ENCODE results near the gene C1orf198. TPM values are rescaled to one million over a fixed set of nuclear protein-coding genes. Genes with fewer than 3 reads are reported as not detected.

C1orf198 gene
- total and polyA plus RNA-seq, 2 of the 4 experiments (the other 2 are of a cell fraction) = 67.4 to 76.2 TPM

DNA sequence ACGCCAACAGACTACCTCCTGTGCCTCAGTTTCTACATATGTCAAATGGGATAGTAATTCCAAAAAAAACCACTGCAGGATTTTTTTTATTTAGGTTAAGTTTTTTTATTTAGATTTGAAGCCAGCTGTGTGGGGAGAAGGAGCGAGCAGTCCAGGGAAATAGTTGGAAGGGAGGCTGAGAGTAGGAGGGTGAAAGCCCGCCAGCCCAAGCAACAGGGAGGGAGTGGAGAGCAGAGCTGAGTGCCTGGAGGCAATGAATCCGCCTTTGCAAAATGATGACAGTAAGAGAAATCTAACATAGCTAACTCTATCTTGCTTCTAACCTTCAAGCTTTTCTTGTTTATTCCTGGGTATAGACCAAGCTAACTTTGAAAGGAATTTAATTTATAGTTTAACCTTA is 15.6 kb upstream of the C1orf198 start:
- WGBS, 2 experiments (ENCODE audit: extremely low coverage in 2 of 2, insufficient read length in 1 of 2) = 20% methylated on average over 1 of the region's 4 CpGs; no CpG with 5 or more reads in 1 of the 2 experiments
- no peak overlapping the region for H4K91ac ChIP-seq (ENCODE audit: insufficient read depth, low read depth, low read length)
- H3K27me3 ChIP-seq (ENCODE audit: control insufficient read depth, insufficient read depth, low read length) = no peaks in the 10 kb centered on the region
- H2BK20ac ChIP-seq (ENCODE audit: low read depth, low read length) = no peak overlapping the region
- intact Hi-C loops (cut with micrococcal nuclease) = no loop called here
- BruUV-seq (replicated peaks) = no TSS peak
- no peak overlapping the region for H3K9ac ChIP-seq (ENCODE audit: low read depth, low read length)
- no peak overlapping the region for H3K4me2 ChIP-seq (ENCODE audit: low read depth, low read length)
- in situ Hi-C loops (cut with MboI; ENCODE audit: low sequenced_read_pairs) = no loop called here
- H3K18ac ChIP-seq (ENCODE audit: low read depth, low read length) = no peak overlapping the region
- H2AFZ ChIP-seq (replicated peaks; ENCODE audit: low read length, poor library complexity) = no peak overlapping the region
- POLR2A ChIA-PET (ENCODE audit: unreplicated experiment) = no interaction called here
- no peak overlapping the region for H2BK15ac ChIP-seq (ENCODE audit: low read depth, low read length)
- H3K4me3 ChIP-seq (ENCODE audit: insufficient read depth, low read depth, low read length) = no peak overlapping the region
- H4K20me1 ChIP-seq (ENCODE audit: insufficient read depth, low read length) = no peaks in the 10 kb centered on the region
- H3K4me1 ChIP-seq (ENCODE audit: control insufficient read depth, insufficient read depth, low read length) = peaks cover 11% of the 10 kb centered on the region; the same call in 1 of the 2 replicates
- no peak overlapping the region for H3K27ac ChIP-seq (ENCODE audit: insufficient read depth, low read length)
- CTCF ChIA-PET = no interaction called here
- no peak overlapping the region for H3K56ac ChIP-seq (ENCODE audit: extremely low read depth, insufficient read depth, low read length)
- ATAC-seq (ENCODE audit: low read depth) = peak; percentile 52; the same call in 1 of the 2 replicates
- no peak overlapping the region for H3K23ac ChIP-seq (ENCODE audit: low read depth, low read length)
- H3K9me1 ChIP-seq (ENCODE audit: insufficient read depth, low read length) = peaks cover 4% of the 10 kb centered on the region; the same call in 1 of the 2 replicates
- no peak for DNase-seq
- no peak overlapping the region for H2AK5ac ChIP-seq (ENCODE audit: low read depth, low read length)
- H3K9me3 ChIP-seq (ENCODE audit: control insufficient read depth, insufficient read depth, low read length) = peaks cover 9% of the 10 kb centered on the region
- no peak overlapping the region for H2AK9ac ChIP-seq (replicated peaks; ENCODE audit: low read depth, low read length, poor library complexity)
- no peak overlapping the region for H3K4ac ChIP-seq (ENCODE audit: low read depth, low read length)
- H2BK120ac ChIP-seq (ENCODE audit: low read depth, low read length) = no peak overlapping the region
- TF ChIP-seq, protein P1, sequence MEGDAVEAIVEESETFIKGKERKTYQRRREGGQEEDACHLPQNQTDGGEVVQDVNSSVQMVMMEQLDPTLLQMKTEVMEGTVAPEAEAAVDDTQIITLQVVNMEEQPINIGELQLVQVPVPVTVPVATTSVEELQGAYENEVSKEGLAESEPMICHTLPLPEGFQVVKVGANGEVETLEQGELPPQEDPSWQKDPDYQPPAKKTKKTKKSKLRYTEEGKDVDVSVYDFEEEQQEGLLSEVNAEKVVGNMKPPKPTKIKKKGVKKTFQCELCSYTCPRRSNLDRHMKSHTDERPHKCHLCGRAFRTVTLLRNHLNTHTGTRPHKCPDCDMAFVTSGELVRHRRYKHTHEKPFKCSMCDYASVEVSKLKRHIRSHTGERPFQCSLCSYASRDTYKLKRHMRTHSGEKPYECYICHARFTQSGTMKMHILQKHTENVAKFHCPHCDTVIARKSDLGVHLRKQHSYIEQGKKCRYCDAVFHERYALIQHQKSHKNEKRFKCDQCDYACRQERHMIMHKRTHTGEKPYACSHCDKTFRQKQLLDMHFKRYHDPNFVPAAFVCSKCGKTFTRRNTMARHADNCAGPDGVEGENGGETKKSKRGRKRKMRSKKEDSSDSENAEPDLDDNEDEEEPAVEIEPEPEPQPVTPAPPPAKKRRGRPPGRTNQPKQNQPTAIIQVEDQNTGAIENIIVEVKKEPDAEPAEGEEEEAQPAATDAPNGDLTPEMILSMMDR (conservative IDR thresholded peaks at IDR 0.05; ENCODE audit: low read depth, low read length) = no peak
- TF ChIP-seq NFE2L2 (IDR thresholded peaks at IDR 0.05; ENCODE audit: low read depth, low read length) (no peak), CHD1 (IDR thresholded peaks at IDR 0.05; ENCODE audit: low read depth, low read length) (no peak), MAZ (IDR thresholded peaks at IDR 0.05; ENCODE audit: borderline replicate concordance, low read depth, low read length) (no peak), MXI1 (IDR thresholded peaks at IDR 0.05; ENCODE audit: borderline replicate concordance, low read depth, low read length) (no peak), SMC3 (IDR thresholded peaks at IDR 0.05; ENCODE audit: low read depth, low read length) (no peak), BHLHE40 (IDR thresholded peaks at IDR 0.05; ENCODE audit: low read depth, low read length) (no peak), POLR2A (IDR thresholded peaks at IDR 0.05; ENCODE audit: low read depth, low read length) (no peak), MAFK (IDR thresholded peaks at IDR 0.05; ENCODE audit: low read depth, low read length) (no peak), FOS (IDR thresholded peaks at IDR 0.05; ENCODE audit: low read depth, low read length) (no peak), RFX5 (IDR thresholded peaks at IDR 0.05; ENCODE audit: low read depth, low read length) (no peak)
- TF ChIP-seq, protein P2, sequence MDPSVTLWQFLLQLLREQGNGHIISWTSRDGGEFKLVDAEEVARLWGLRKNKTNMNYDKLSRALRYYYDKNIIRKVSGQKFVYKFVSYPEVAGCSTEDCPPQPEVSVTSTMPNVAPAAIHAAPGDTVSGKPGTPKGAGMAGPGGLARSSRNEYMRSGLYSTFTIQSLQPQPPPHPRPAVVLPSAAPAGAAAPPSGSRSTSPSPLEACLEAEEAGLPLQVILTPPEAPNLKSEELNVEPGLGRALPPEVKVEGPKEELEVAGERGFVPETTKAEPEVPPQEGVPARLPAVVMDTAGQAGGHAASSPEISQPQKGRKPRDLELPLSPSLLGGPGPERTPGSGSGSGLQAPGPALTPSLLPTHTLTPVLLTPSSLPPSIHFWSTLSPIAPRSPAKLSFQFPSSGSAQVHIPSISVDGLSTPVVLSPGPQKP (IDR thresholded peaks at IDR 0.05; ENCODE audit: borderline replicate concordance, low read depth, low read length) = no peak
- TF ChIP-seq, protein P3, sequence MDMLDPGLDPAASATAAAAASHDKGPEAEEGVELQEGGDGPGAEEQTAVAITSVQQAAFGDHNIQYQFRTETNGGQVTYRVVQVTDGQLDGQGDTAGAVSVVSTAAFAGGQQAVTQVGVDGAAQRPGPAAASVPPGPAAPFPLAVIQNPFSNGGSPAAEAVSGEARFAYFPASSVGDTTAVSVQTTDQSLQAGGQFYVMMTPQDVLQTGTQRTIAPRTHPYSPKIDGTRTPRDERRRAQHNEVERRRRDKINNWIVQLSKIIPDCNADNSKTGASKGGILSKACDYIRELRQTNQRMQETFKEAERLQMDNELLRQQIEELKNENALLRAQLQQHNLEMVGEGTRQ (IDR thresholded peaks at IDR 0.05; ENCODE audit: low read depth, low read length) = no peak
- no peak overlapping the region for H2BK5ac ChIP-seq (ENCODE audit: low read depth, low read length, poor library complexity, severe bottlenecking)
- no peak overlapping the region for H4K8ac ChIP-seq (ENCODE audit: low read depth in 2 of 2, low read length in 2 of 2)
- H3K79me1 ChIP-seq (ENCODE audit: low read depth in 1 of 2, low read length in 2 of 2) = no peaks in the 10 kb centered on the region
- H3K14ac ChIP-seq (replicated peaks; ENCODE audit: low read depth, low read length) = no peak overlapping the region
- H4K5ac ChIP-seq (ENCODE audit: low read depth, low read length) = no peak overlapping the region
- H3K36me3 ChIP-seq (ENCODE audit: control insufficient read depth, insufficient read depth, low read length) = no peaks in the 10 kb centered on the region
- dilution Hi-C loops (cut with HindIII; ENCODE audit: low sequenced_read_pairs, unreplicated experiment) = no loop called here

Data from IMR-90 (cell line).